GM12875 (cell line): ENCODE results near the gene DCP2.

Experiments
- H3K4me3 ChIP-seq: one replicate; pipeline ENCODE4 v1.5.1; 2011; ENCODE audit warnings: low read depth, low read length, control low read depth
- CTCF ChIP-seq: IDR thresholded peaks from 2 replicates; pipeline ENCODE4 v1.5.1; 2011; ENCODE audit warnings: low read depth, mild to moderate bottlenecking, control low read depth, inconsistent platforms, low read length, moderate library complexity, borderline replicate concordance; ENCODE audit not compliant: insufficient read depth

The DCP2 gene

GRCh38 chr5:112934366-112934663 is 42.3 kb upstream of the DCP2 start:
- H3K4me3 ChIP-seq, result no peak overlapping the region
- TF ChIP-seq CTCF, result no peak

- TF ChIP-seq CTCF, result no peak
- H3K4me3 ChIP-seq, result no peak overlapping the region
Measured at GRCh38 chr5:112935675-112936074, 40.9 kb upstream of the DCP2 start.

DNA sequence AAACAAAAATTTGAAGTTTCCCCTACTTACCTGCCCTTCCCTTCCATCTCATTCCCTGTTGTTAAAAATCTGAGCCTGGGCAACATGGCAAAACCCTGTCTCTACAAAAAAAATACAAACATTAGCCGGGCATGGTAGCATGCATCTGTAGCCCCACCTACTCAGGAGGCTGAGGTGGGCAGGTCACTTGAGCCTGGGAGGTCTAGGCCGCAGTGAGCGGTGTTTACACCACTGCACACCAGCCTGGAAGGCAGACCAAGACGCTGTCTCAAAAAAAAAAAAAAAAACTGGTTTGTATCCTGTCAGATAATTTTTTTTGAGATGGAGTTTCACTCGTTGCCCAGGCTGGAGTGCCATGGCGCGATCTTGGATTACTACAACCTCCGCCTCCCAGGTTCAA is 38.3 kb upstream of the DCP2 start:
- no peak for TF ChIP-seq CTCF
- H3K4me3 ChIP-seq, result no peak overlapping the region

DNA sequence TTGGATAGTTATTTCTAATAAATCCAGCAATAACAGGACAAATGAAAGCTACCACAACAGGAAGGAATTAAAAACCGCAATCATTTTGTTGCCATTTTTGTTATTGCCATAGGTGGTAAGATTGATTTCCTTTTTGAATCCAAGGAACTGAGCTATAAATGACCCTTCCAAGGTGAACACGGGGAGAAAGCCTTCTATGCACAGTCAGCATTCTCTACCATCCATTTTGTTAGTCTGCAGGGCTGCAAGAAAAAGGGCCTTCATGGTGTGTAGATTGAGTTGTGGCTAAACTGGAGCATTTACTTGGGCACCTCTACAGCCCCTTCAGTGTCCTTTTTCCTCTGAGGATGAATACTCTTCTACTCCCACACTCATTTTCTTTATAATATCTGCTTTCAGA is 35.9 kb upstream of the DCP2 start:
- no peak overlapping the region for H3K4me3 ChIP-seq
- TF ChIP-seq CTCF, result no peak

DNA sequence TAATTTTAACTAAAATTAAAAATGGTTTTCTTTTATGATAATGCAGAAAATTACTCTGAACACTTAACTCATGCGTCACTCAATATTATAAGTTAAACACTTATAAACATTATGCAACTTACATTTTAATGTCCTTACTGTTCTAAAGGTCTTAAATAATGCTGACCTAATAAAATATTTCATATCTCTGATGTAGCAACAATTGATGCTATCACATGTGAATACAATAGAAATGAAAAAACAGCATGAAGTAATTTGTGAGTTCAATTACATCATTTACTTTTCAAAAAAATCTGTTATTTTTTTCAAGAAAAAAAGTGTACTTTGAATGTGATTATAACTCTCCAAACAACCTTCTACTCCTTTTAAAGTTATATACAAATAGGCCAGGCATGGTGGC is 28.1 kb upstream of the DCP2 start:
- TF ChIP-seq CTCF, result no peak

GRCh38 chr5:112951124-112951702 is 25.4 kb upstream of the DCP2 start:
- TF ChIP-seq CTCF, result no peak
- no peak overlapping the region for H3K4me3 ChIP-seq

More for the DNA sequence above, 28.1 kb upstream of the DCP2 start:
- no peak overlapping the region for H3K4me3 ChIP-seq

GRCh38 chr5:112956606-112957005 is 20.0 kb upstream of the DCP2 start:
- no peak for TF ChIP-seq CTCF
- no peak overlapping the region for H3K4me3 ChIP-seq
